ENCODE results near the gene KRTAP12-4.
"Not testable (repeated sequence)": the region's sequence is repeated elsewhere in the genome, so short reads cannot be mapped to it uniquely, and the experiment has no call there.

Gene KRTAP12-4

GRCh38 chr21:44654576-44655175 is at the start of gene KRTAP12-4:
Gene KRTAP12-4 (minus strand): TSS chr21:44654659. CDS start chr21:44654614, 45 bp downstream.
- DNase-seq: no peak

- no peak for DNase-seq
Measured at GRCh38 chr21:44703731-44704635, 49.5 kb upstream of the KRTAP12-4 start.

GRCh38 chr21:44702973-44703730 is 48.7 kb upstream of the KRTAP12-4 start:
- no peak for DNase-seq

GRCh38 chr21:44702111-44702972 is 47.9 kb upstream of the KRTAP12-4 start:
- no peak for DNase-seq

GRCh38 chr21:44701541-44701940 is 47.1 kb upstream of the KRTAP12-4 start:
- DNase-seq: no peak

GRCh38 chr21:44701023-44701400 is 46.6 kb upstream of the KRTAP12-4 start:
- no peak for DNase-seq

GRCh38 chr21:44700101-44701022 is 45.9 kb upstream of the KRTAP12-4 start:
- DNase-seq: no peak

- DNase-seq: no peak
Measured at GRCh38 chr21:44699502-44700001, 45.1 kb upstream of the KRTAP12-4 start.

- DNase-seq: no peak
Measured at GRCh38 chr21:44697811-44698734, 43.6 kb upstream of the KRTAP12-4 start.

GRCh38 chr21:44697172-44697810 is 42.8 kb upstream of the KRTAP12-4 start, which contains the start of gene KRTAP10-12:
Gene KRTAP10-12 (plus strand): TSS chr21:44697172. CDS start chr21:44697202, 30 bp downstream.
- DNase-seq: not testable (repeated sequence)

GRCh38 chr21:44696572-44696971 is 42.1 kb upstream of the KRTAP12-4 start:
- no peak for DNase-seq

GRCh38 chr21:44695641-44696040 is 41.2 kb upstream of the KRTAP12-4 start:
- no peak for DNase-seq

GRCh38 chr21:44695184-44695583 is 40.7 kb upstream of the KRTAP12-4 start:
- no peak for DNase-seq

- no peak for DNase-seq
Measured at GRCh38 chr21:44694776-44695175, 40.3 kb upstream of the KRTAP12-4 start.

- no peak for DNase-seq
Measured at GRCh38 chr21:44692798-44693512, 38.5 kb upstream of the KRTAP12-4 start.

GRCh38 chr21:44691686-44692085 is 37.2 kb upstream of the KRTAP12-4 start:
- DNase-seq: no peak

- not testable (repeated sequence) for DNase-seq
Measured at GRCh38 chr21:44689740-44690139, 35.3 kb upstream of the KRTAP12-4 start.

GRCh38 chr21:44687671-44688070 is 33.2 kb upstream of the KRTAP12-4 start:
- no peak for DNase-seq

Data from activated T-cell treated with anti-CD3 and anti-CD28 coated beads, Interleukin-2, amount 50 U/mL, for 1 hour (primary cell).